HepG2 (cell line): Measurements from ENCODE around the gene HEATR1. TPM values are rescaled to one million over a fixed set of nuclear protein-coding genes. Genes with fewer than 3 reads are reported as not detected.

Source experiments
- HDAC6 ChIP-seq: fragments of 200-600 bp; sonication (generic); IDR thresholded peaks from 2 replicates; pipeline ENCODE4 v1.7.0; 2017; ENCODE audit warnings: mild to moderate bottlenecking, antibody characterized with exemption, low read length, low read depth
- KDM6A ChIP-seq: IDR thresholded peaks from 2 replicates; pipeline ENCODE4 v1.6.1; 2016; ENCODE audit warnings: low read depth
- KMT2A ChIP-seq: sonication (generic); formaldehyde crosslinking; IDR thresholded peaks from 2 replicates; pipeline ENCODE4 v1.4.0; 2020; ENCODE audit warnings: missing genetic modification reagents
- MTA1 ChIP-seq: sonication (generic); formaldehyde crosslinking; IDR thresholded peaks from 2 replicates; pipeline ENCODE4 v1.4.0; 2020; ENCODE audit warnings: missing genetic modification reagents, mild to moderate bottlenecking, borderline replicate concordance
- MTF1 ChIP-seq: sonication (generic); formaldehyde crosslinking; IDR thresholded peaks from 2 replicates; pipeline ENCODE4 v1.5.0; 2020; ENCODE audit warnings: missing genetic modification reagents
- NFIC ChIP-seq: IDR thresholded peaks from 2 replicates; pipeline ENCODE4 v1.6.1; 2012; ENCODE audit warnings: mild to moderate bottlenecking, low read length, inconsistent platforms
- PHF8 ChIP-seq: sonication (generic); formaldehyde crosslinking; IDR thresholded peaks from 2 replicates; pipeline ENCODE4 v1.5.0; 2020; ENCODE audit warnings: missing genetic modification reagents
- POLR2A ChIP-seq, 2 experiments: IDR thresholded peaks; 2 replicates each; pipeline ENCODE4 v1.6.1; 2011; ENCODE audit warnings: low read depth in 2 of 2, low read length in 2 of 2, mild to moderate bottlenecking in 1 of 2, moderate library complexity in 1 of 2; ENCODE audit not compliant: insufficient read depth in 1 of 2
- RXRA ChIP-seq: sonication (generic); formaldehyde crosslinking; IDR thresholded peaks from 2 replicates; pipeline ENCODE4 v1.5.1; 2020; ENCODE audit warnings: missing genetic modification reagents
- TEAD3 ChIP-seq: optimal IDR thresholded peaks from 2 replicates; pipeline ENCODE3; 2016; ENCODE audit warnings: borderline replicate concordance
- ZKSCAN1 ChIP-seq: fragments of 150-350 bp; IDR thresholded peaks from 2 replicates; pipeline ENCODE4 v1.6.1; 2014; ENCODE audit warnings: low read length
- ZNF101 ChIP-seq: sonication (generic); formaldehyde crosslinking; IDR thresholded peaks from 2 replicates; pipeline ENCODE4 v1.4.0; 2020; ENCODE audit warnings: mild to moderate bottlenecking, low read depth, missing genetic modification reagents, borderline replicate concordance
- ZNF17 ChIP-seq: sonication (generic); formaldehyde crosslinking; IDR thresholded peaks from 2 replicates; pipeline ENCODE4 v1.5.0; 2020; ENCODE audit warnings: mild to moderate bottlenecking, missing genetic modification reagents
- ZNF224 ChIP-seq: sonication (generic); formaldehyde crosslinking; IDR thresholded peaks from 2 replicates; pipeline ENCODE4 v1.5.0; 2020; ENCODE audit warnings: mild to moderate bottlenecking, missing genetic modification reagents
- ZNF30 ChIP-seq: sonication (generic); formaldehyde crosslinking; IDR thresholded peaks from 2 replicates; pipeline ENCODE4 v1.5.0; 2020; ENCODE audit warnings: mild to moderate bottlenecking, missing genetic modification reagents
- ZNF510 ChIP-seq: sonication (generic); formaldehyde crosslinking; IDR thresholded peaks from 2 replicates; pipeline ENCODE4 v1.4.0; 2020; ENCODE audit warnings: low read depth, mild to moderate bottlenecking, missing genetic modification reagents
- polyA plus RNA-seq, 8 experiments: library from polyadenylated mRNA; depleted of rRNA in 3 of 8; stranded (reverse) in 7 of 8; unstranded in 1 of 8; fragments of >200 nt; fragmentation: Illumina TruSeq in 4 of 8; extraction: Trizol in 4 of 8; gene quantifications; 2 replicates each; pipeline versions ENCODE4 v1.2.1 to v1.2.3, GENCODE V29; 2011 to 2016; ENCODE audit warnings: low read depth in 4 of 8, missing spikeins in 1 of 8, mixed read lengths in 1 of 8; ENCODE audit not compliant: insufficient read depth in 1 of 8
- total RNA-seq, 5 experiments: library from RNA; depleted of rRNA; stranded (reverse); fragments of >200 nt; fragmentation: Illumina TruSeq; extraction: Trizol; gene quantifications; 2 replicates each; pipeline ENCODE4 v1.2.3, GENCODE V29; 2016; ENCODE audit warnings: low read depth in 1 of 5
- TF ChIP-seq, protein P1 (sequence below): sonication (generic); formaldehyde crosslinking; IDR thresholded peaks from 2 replicates; pipeline ENCODE4 v1.5.0; 2020; ENCODE audit warnings: mild to moderate bottlenecking, missing genetic modification reagents, borderline replicate concordance
- TF ChIP-seq, protein P2 (sequence below): sonication (generic); formaldehyde crosslinking; IDR thresholded peaks from 2 replicates; pipeline ENCODE4 v1.4.0; 2020; ENCODE audit warnings: mild to moderate bottlenecking, missing genetic modification reagents, borderline replicate concordance
- TF ChIP-seq, protein P3 (sequence below): IDR thresholded peaks from 2 replicates; pipeline ENCODE4 v1.6.1; 2016; ENCODE audit warnings: mild to moderate bottlenecking, missing biosample characterization, missing genetic modification reagents
- TF ChIP-seq, protein P4 (sequence below): sonication (generic); formaldehyde crosslinking; IDR thresholded peaks from 2 replicates; pipeline ENCODE4 v1.4.0; 2020; ENCODE audit warnings: missing genetic modification reagents; ENCODE audit errors: not compliant biosample characterization
- TF ChIP-seq, protein P5 (sequence below): sonication (generic); formaldehyde crosslinking; IDR thresholded peaks from 2 replicates; pipeline ENCODE4 v1.9.0; 2022; ENCODE audit warnings: low read depth, missing genetic modification reagents

HEATR1 gene
- total and polyA plus RNA-seq, 2 of the 13 experiments (the other 11 are each of a cell fraction or from before 2014, with no cell fraction given) = 10.2 to 45.8 TPM

DNA sequence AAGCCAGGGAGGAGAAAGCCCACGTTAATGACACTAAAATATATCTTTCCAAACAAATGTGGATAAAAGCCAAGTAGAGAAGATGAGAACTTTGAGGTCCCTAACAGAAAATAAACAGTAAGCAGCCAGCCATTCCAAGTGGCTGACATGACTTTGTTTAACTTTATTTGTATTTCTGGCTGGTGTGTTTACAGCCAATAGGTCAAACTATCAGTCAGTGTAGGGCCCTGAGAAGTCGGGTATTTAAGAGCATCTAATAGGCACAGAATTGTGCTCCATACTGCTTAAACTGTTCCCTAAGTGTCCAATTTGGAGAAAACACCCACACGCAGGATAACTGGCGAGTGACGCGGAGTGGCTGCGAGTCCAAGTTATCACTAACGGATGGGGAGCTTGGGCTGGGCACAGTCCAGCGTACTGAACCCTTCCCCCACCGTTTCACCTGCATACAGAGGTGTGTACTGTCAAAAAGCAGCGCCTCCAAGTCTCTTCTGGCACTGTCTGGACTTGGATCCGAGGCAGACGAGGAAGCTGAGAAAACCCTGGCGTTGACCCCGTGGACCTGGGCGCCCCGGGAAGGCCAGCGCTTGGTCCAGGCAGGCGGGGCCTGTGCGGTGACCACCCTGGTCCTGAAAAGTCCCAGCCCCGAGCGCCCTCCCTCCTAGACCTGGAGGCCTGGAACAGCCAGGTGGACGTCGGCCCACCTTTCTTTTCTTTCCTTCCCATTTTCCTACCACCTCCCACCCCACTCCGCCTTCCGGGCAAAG lies 81.2 kb downstream of the HEATR1 start (continued):
- TF ChIP-seq, protein P1, sequence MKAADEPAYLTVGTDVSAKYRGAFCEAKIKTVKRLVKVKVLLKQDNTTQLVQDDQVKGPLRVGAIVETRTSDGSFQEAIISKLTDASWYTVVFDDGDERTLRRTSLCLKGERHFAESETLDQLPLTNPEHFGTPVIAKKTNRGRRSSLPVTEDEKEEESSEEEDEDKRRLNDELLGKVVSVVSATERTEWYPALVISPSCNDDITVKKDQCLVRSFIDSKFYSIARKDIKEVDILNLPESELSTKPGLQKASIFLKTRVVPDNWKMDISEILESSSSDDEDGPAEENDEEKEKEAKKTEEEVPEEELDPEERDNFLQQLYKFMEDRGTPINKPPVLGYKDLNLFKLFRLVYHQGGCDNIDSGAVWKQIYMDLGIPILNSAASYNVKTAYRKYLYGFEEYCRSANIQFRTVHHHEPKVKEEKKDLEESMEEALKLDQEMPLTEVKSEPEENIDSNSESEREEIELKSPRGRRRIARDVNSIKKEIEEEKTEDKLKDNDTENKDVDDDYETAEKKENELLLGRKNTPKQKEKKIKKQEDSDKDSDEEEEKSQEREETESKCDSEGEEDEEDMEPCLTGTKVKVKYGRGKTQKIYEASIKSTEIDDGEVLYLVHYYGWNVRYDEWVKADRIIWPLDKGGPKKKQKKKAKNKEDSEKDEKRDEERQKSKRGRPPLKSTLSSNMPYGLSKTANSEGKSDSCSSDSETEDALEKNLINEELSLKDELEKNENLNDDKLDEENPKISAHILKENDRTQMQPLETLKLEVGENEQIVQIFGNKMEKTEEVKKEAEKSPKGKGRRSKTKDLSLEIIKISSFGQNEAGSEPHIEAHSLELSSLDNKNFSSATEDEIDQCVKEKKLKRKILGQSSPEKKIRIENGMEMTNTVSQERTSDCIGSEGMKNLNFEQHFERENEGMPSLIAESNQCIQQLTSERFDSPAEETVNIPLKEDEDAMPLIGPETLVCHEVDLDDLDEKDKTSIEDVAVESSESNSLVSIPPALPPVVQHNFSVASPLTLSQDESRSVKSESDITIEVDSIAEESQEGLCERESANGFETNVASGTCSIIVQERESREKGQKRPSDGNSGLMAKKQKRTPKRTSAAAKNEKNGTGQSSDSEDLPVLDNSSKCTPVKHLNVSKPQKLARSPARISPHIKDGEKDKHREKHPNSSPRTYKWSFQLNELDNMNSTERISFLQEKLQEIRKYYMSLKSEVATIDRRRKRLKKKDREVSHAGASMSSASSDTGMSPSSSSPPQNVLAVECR = peak; percentile 21; the same call in 1 of the 2 replicates
- TF ChIP-seq ZNF101 (CRISPR knock-in tag) (0 out of 2 replicates have a peak, but pooled peaks have one; percentile 31), KMT2A (CRISPR knock-in tag) (no peak), RXRA (CRISPR knock-in tag) (peak; percentile 47), NFIC (peak; percentile 62), ZNF17 (CRISPR knock-in tag) (no peak), ZKSCAN1 (no peak), POLR2A (IDR thresholded peaks at IDR 0.05; ENCODE audit: insufficient read depth in 1 of 2, low read depth in 2 of 2, low read length in 2 of 2) (peak; percentile 23 to 36; a peak in 3 of 4 replicates), HDAC6 (no peak), TEAD3 (CRISPR knock-in tag) (peak; percentile 18), ZNF30 (CRISPR knock-in tag) (no peak), MTA1 (CRISPR knock-in tag) (0 out of 2 replicates have a peak, but pooled peaks have one; percentile 18), ZNF224 (CRISPR knock-in tag) (no peak), ZNF510 (CRISPR knock-in tag) (no peak), PHF8 (CRISPR knock-in tag) (no peak; the same call in 1 of the 2 replicates), KDM6A (CRISPR knock-in tag) (no peak), MTF1 (CRISPR knock-in tag) (no peak)
- TF ChIP-seq, protein P2, sequence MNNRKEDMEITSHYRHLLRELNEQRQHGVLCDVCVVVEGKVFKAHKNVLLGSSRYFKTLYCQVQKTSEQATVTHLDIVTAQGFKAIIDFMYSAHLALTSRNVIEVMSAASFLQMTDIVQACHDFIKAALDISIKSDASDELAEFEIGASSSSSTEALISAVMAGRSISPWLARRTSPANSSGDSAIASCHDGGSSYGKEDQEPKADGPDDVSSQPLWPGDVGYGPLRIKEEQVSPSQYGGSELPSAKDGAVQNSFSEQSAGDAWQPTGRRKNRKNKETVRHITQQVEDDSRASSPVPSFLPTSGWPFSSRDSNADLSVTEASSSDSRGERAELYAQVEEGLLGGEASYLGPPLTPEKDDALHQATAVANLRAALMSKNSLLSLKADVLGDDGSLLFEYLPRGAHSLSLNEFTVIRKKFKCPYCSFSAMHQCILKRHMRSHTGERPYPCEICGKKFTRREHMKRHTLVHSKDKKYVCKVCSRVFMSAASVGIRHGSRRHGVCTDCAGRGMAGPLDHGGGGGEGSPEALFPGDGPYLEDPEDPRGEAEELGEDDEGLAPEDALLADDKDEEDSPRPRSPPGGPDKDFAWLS (CRISPR knock-in tag) = 0 out of 2 replicates have a peak, but pooled peaks have one; percentile 74
- TF ChIP-seq, protein P3, sequence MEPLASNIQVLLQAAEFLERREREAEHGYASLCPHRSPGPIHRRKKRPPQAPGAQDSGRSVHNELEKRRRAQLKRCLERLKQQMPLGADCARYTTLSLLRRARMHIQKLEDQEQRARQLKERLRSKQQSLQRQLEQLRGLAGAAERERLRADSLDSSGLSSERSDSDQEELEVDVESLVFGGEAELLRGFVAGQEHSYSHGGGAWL = no peak
- TF ChIP-seq, protein P4, sequence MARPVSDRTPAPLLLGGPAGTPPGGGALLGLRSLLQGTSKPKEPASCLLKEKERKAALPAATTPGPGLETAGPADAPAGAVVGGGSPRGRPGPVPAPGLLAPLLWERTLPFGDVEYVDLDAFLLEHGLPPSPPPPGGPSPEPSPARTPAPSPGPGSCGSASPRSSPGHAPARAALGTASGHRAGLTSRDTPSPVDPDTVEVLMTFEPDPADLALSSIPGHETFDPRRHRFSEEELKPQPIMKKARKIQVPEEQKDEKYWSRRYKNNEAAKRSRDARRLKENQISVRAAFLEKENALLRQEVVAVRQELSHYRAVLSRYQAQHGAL (CRISPR knock-in tag) = no peak
- TF ChIP-seq, protein P5, sequence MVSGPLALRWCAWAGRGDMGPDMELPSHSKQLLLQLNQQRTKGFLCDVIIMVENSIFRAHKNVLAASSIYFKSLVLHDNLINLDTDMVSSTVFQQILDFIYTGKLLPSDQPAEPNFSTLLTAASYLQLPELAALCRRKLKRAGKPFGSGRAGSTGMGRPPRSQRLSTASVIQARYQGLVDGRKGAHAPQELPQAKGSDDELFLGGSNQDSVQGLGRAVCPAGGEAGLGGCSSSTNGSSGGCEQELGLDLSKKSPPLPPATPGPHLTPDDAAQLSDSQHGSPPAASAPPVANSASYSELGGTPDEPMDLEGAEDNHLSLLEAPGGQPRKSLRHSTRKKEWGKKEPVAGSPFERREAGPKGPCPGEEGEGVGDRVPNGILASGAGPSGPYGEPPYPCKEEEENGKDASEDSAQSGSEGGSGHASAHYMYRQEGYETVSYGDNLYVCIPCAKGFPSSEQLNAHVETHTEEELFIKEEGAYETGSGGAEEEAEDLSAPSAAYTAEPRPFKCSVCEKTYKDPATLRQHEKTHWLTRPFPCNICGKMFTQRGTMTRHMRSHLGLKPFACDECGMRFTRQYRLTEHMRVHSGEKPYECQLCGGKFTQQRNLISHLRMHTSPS (CRISPR knock-in tag) = peak; percentile 18; the same call in 1 of the 2 replicates
